Mammary epithelial cell (primary cell): ENCODE data around the gene RARRES2.

Source experiments
- CTCF ChIP-seq, 2 donors: IDR thresholded peaks in 1 of 2; conservative IDR thresholded peaks in 1 of 2; 2 replicates each; pipeline ENCODE4 v1.5.1; 2011 to 2012; ENCODE audit warnings: inconsistent platforms in 2 of 2, low read length in 2 of 2, mild to moderate bottlenecking in 2 of 2, control low read depth in 1 of 2, low read depth in 1 of 2; ENCODE audit not compliant: insufficient read depth in 1 of 2; ENCODE audit errors: extremely low read depth in 1 of 2
- EZH2 ChIP-seq: IDR thresholded peaks from 2 replicates; pipeline ENCODE4 v1.6.1; 2012; ENCODE audit warnings: low read length, inconsistent platforms, borderline replicate concordance

DNA sequence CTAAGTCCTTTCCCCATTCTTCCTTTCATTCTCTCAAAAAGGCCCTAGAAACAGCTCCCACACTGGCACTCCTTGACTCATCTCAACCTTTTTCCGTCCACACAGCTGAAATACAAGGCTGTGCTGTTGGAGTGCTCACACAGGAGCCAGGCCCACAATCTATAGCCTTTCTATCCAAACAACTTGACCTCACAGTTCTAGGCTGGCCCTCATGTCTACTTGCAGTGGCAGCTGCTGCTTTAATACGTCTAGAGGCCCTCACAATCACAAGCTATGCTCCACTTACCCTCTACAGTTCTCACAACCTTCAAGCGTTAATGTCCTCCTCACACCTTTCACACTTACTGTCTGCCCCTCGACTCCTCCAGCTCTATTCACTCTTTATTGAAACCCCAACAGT, 30.3 kb downstream of the RARRES2 start:
- TF ChIP-seq CTCF (conservative IDR thresholded peaks at IDR 0.05 in 1 of 2, IDR thresholded peaks at IDR 0.05 in 1 of 2; ENCODE audit: extremely low read depth in 1 of 2, insufficient read depth in 1 of 2, low read depth in 1 of 2, low read length in 2 of 2) (no peak), EZH2 (no peak)
